H1 (cell line): Measurements from ENCODE around the gene MAGI2. TPM values are rescaled to one million over a fixed set of nuclear protein-coding genes. Genes with fewer than 3 reads are reported as not detected.

Source experiments
- CTCF ChIA-PET: fragments of 300-600 bp; sonication (Branson Sonifier 250); formaldehyde crosslinking; loops from one replicate; lab custom pipeline; 2021; ENCODE audit not compliant: partially characterized antibody; lab: Charles Lee
- POLR2A ChIA-PET: fragments of 300-600 bp; sonication (Branson Sonifier 250); formaldehyde crosslinking; loops from one replicate; lab custom pipeline; 2021; ENCODE audit warnings: inconsistent platforms; ENCODE audit not compliant: partially characterized antibody; lab: Charles Lee
- DNase-seq, 2 experiments: peaks; one replicate each; pipeline versions ENCODE4 v3.0.0 to v3.0.0-alpha.2; 2010 to 2022; ENCODE audit warnings: low spot score in 2 of 2, low read depth in 1 of 2, mixed read lengths in 1 of 2
- FAIRE-seq: peaks from 2 replicates; lab custom pipeline; 2011; peaks lifted over from hg19 to GRCh38; lab: Jason Lieb, UNC
- H2AFZ ChIP-seq: 2 replicates; pipeline ENCODE4 v1.8.1; 2012; ENCODE audit warnings: low read length, inconsistent platforms
- H2AK5ac ChIP-seq: 2 replicates; pipeline ENCODE4 v1.6.1; 2013; ENCODE audit warnings: low read depth, low read length
- H2BK120ac ChIP-seq: replicated peaks from 2 replicates; pipeline ENCODE3; 2013; ENCODE audit warnings: low read depth, low read length, inconsistent platforms
- H2BK12ac ChIP-seq: 2 replicates; pipeline ENCODE4 v1.6.1; 2013; ENCODE audit warnings: low read depth, low read length
- H2BK15ac ChIP-seq: 2 replicates; pipeline ENCODE4 v1.6.1; 2013; ENCODE audit warnings: low read length
- H2BK20ac ChIP-seq: 2 replicates; pipeline ENCODE4 v1.6.1; 2013; ENCODE audit warnings: low read length
- H2BK5ac ChIP-seq: 2 replicates; pipeline ENCODE4 v1.6.1; 2013; ENCODE audit warnings: low read depth, low read length
- H3K14ac ChIP-seq: 2 replicates; pipeline ENCODE4 v1.6.1; 2013; ENCODE audit warnings: inconsistent platforms; ENCODE audit not compliant: insufficient read length
- H3K18ac ChIP-seq: 2 replicates; pipeline ENCODE4 v1.6.1; 2013; ENCODE audit warnings: low read length; ENCODE audit errors: extremely low read depth
- H3K23ac ChIP-seq: 2 replicates; pipeline ENCODE4 v1.6.1; 2013; ENCODE audit warnings: inconsistent platforms; ENCODE audit not compliant: insufficient read length
- H3K23me2 ChIP-seq: 2 replicates; pipeline ENCODE4 v1.6.1; 2013; ENCODE audit warnings: low read depth, low read length
- H3K27ac ChIP-seq: 2 replicates; pipeline ENCODE4 v1.6.1; 2011; ENCODE audit warnings: low read depth, low read length, inconsistent platforms
- H3K27me3 ChIP-seq, 4 experiments: replicated peaks in 1 of 4; 1 replicate in 1 of 4; 2 replicates in 3 of 4; pipeline versions ENCODE4 v1.6.1 to v1.8.1; 2011 to 2013; ENCODE audit warnings: low read length in 3 of 4, mild to moderate bottlenecking in 3 of 4, inconsistent platforms in 2 of 4, mixed read lengths in 2 of 4, moderate library complexity in 1 of 4; ENCODE audit not compliant: control insufficient read depth in 3 of 4, insufficient read depth in 3 of 4; ENCODE audit errors: extremely low read depth in 1 of 4
- H3K36me3 ChIP-seq, 4 experiments: 2 replicates each; pipeline versions ENCODE4 v1.6.1 to v1.8.1; 2011 to 2013; ENCODE audit warnings: mild to moderate bottlenecking in 4 of 4, low read length in 3 of 4, moderate library complexity in 2 of 4, control low read depth in 1 of 4, inconsistent platforms in 1 of 4; ENCODE audit not compliant: insufficient read depth in 4 of 4, control insufficient read depth in 2 of 4
- H3K4ac ChIP-seq: replicated peaks from 2 replicates; pipeline ENCODE3; 2013; ENCODE audit warnings: low read length, low read depth, mixed read lengths, inconsistent platforms; ENCODE audit not compliant: insufficient read length
- H3K4me1 ChIP-seq, 4 experiments: replicated peaks in 1 of 4; 1 replicate in 1 of 4; 2 replicates in 3 of 4; pipeline versions ENCODE4 v1.6.1 to v1.8.1; 2011 to 2013; ENCODE audit warnings: low read length in 3 of 4, inconsistent platforms in 2 of 4, mixed read lengths in 1 of 4; ENCODE audit not compliant: insufficient read depth in 4 of 4, control insufficient read depth in 3 of 4
- H3K4me2 ChIP-seq, 2 experiments: 2 replicates each; pipeline versions ENCODE4 v1.6.1 to v1.8.1; 2011 to 2013; ENCODE audit warnings: low read depth in 2 of 2, low read length in 2 of 2, control low read depth in 1 of 2, inconsistent platforms in 1 of 2, mild to moderate bottlenecking in 1 of 2; ENCODE audit not compliant: insufficient read depth in 1 of 2
- H3K4me3 ChIP-seq, 4 experiments: fragments of 200-600, 300-600 bp in 1 of 4; sonication (generic), shearing (Covaris generic), sonication (Bioruptor Twin) in 1 of 4; 2 replicates each; pipeline versions ENCODE4 v1.5.1 to v1.8.1; 2011 to 2016; ENCODE audit warnings: low read length in 4 of 4, low read depth in 3 of 4, control low read depth in 2 of 4, inconsistent platforms in 2 of 4, mild to moderate bottlenecking in 2 of 4, mixed read lengths in 1 of 4, moderate library complexity in 1 of 4; ENCODE audit not compliant: insufficient read depth in 2 of 4; ENCODE audit errors: extremely low read depth in 1 of 4
- H3K56ac ChIP-seq: replicated peaks from 2 replicates; pipeline ENCODE3; 2013; ENCODE audit warnings: low read depth, mild to moderate bottlenecking, mixed read lengths, low read length, inconsistent platforms; ENCODE audit not compliant: insufficient read length
- H3K79me1 ChIP-seq: 2 replicates; pipeline ENCODE4 v1.6.1; 2013; ENCODE audit warnings: low read depth, low read length, control low read depth
- H3K79me2 ChIP-seq, 2 experiments: 2 replicates each; pipeline versions ENCODE4 v1.6.1 to v1.8.1; 2012 to 2013; ENCODE audit warnings: low read length in 2 of 2, mild to moderate bottlenecking in 2 of 2, inconsistent platforms in 1 of 2; ENCODE audit not compliant: insufficient read depth in 2 of 2, control insufficient read depth in 1 of 2
- H3K9ac ChIP-seq, 4 experiments: replicated peaks in 1 of 4; 1 replicate in 1 of 4; 2 replicates in 3 of 4; pipeline versions ENCODE4 v1.6.1 to v1.8.1; 2011 to 2013; ENCODE audit warnings: low read depth in 3 of 4, low read length in 3 of 4, control low read depth in 2 of 4, mild to moderate bottlenecking in 2 of 4, moderate library complexity in 2 of 4, inconsistent platforms in 1 of 4; ENCODE audit errors: extremely low read depth in 1 of 4
- H3K9me3 ChIP-seq, 2 experiments: 2 replicates each; pipeline versions ENCODE4 v1.6.1 to v1.8.1; 2012 to 2013; ENCODE audit warnings: mild to moderate bottlenecking in 2 of 2, moderate library complexity in 2 of 2, control low read depth in 1 of 2, inconsistent platforms in 1 of 2, low read depth in 1 of 2, low read length in 1 of 2, mixed read lengths in 1 of 2; ENCODE audit not compliant: insufficient read depth in 2 of 2
- H4K20me1 ChIP-seq, 2 experiments: replicated peaks in 1 of 2; 2 replicates each; pipeline versions ENCODE3 to v1.8.1; 2011 to 2013; ENCODE audit warnings: inconsistent platforms in 2 of 2, low read length in 2 of 2, mild to moderate bottlenecking in 1 of 2; ENCODE audit not compliant: insufficient read depth in 2 of 2, control insufficient read depth in 1 of 2
- H4K5ac ChIP-seq: 2 replicates; pipeline ENCODE4 v1.6.1; 2013; ENCODE audit warnings: low read length, low read depth, mixed read lengths, inconsistent platforms; ENCODE audit not compliant: insufficient read length
- H4K8ac ChIP-seq: 2 replicates; pipeline ENCODE4 v1.8.0; 2013; ENCODE audit warnings: mild to moderate bottlenecking, moderate library complexity, low read length, inconsistent platforms; ENCODE audit not compliant: insufficient read depth; ENCODE audit errors: extremely low read depth
- H4K91ac ChIP-seq: replicated peaks from 2 replicates; pipeline ENCODE3; 2013; ENCODE audit warnings: low read length, mixed read lengths, inconsistent platforms; ENCODE audit not compliant: insufficient read length
- ASH2L ChIP-seq: fragments of 200-600, 300-600 bp; sonication (generic); IDR thresholded peaks from one replicate; pipeline ENCODE4 v1.7.1; 2017; ENCODE audit warnings: low read length
- BCL11A ChIP-seq, 2 experiments: IDR thresholded peaks; one replicate each; pipeline ENCODE4 v1.6.1; 2011; ENCODE audit warnings: low read depth in 2 of 2, low read length in 2 of 2, mild to moderate bottlenecking in 2 of 2
- CHD2 ChIP-seq: IDR thresholded peaks from 2 replicates; pipeline ENCODE4 v1.6.1; 2012; ENCODE audit warnings: low read length, improper control_type of control experiment
- FOSL1 ChIP-seq: IDR thresholded peaks from 2 replicates; pipeline ENCODE4 v1.6.1; 2011; ENCODE audit warnings: mild to moderate bottlenecking, low read depth, low read length, moderate library complexity; ENCODE audit not compliant: insufficient read depth
- HDAC2 ChIP-seq, 2 experiments: fragments of 300-600 bp in 1 of 2; sonication (generic) in 1 of 2; IDR thresholded peaks; 2 replicates each; pipeline ENCODE4 v1.6.1; 2011 to 2012; ENCODE audit warnings: low read depth in 2 of 2, low read length in 2 of 2, mild to moderate bottlenecking in 2 of 2, moderate library complexity in 2 of 2, borderline replicate concordance in 1 of 2, inconsistent platforms in 1 of 2
- HDAC6 ChIP-seq: IDR thresholded peaks from one replicate; pipeline ENCODE4 v1.7.1; 2012; ENCODE audit warnings: low read depth, mild to moderate bottlenecking, inconsistent platforms, low read length, moderate library complexity
- JUND ChIP-seq: IDR thresholded peaks from 2 replicates; pipeline ENCODE4 v1.6.1; 2011; ENCODE audit warnings: mild to moderate bottlenecking, improper control_type of control experiment, low read length
- KDM1A ChIP-seq: fragments of 200-600, 300-600 bp; sonication (generic); IDR thresholded peaks from 2 replicates; pipeline ENCODE4 v1.7.1; 2016; ENCODE audit warnings: mild to moderate bottlenecking, low read length, borderline replicate concordance
- KDM4A ChIP-seq: IDR thresholded peaks from one replicate; pipeline ENCODE4 v1.7.1; 2012; ENCODE audit warnings: low read depth, mild to moderate bottlenecking, moderate library complexity, low read length, inconsistent platforms; ENCODE audit not compliant: severe bottlenecking
- PHF8 ChIP-seq: fragments of 200-600 bp; sonication (generic); conservative IDR thresholded peaks from 2 replicates; pipeline ENCODE4 v1.7.1; 2012; ENCODE audit warnings: low read depth, mild to moderate bottlenecking, inconsistent platforms, low read length, moderate library complexity
- SUZ12 ChIP-seq: fragments of 200-600 bp; sonication (generic); IDR thresholded peaks from 2 replicates; pipeline ENCODE4 v1.6.1; 2012; ENCODE audit warnings: mild to moderate bottlenecking, inconsistent platforms, low read length, moderate library complexity, mixed read lengths
- TAF1 ChIP-seq: IDR thresholded peaks from 2 replicates; pipeline ENCODE4 v1.6.1; 2011; ENCODE audit warnings: mild to moderate bottlenecking, low read depth, low read length
- WGBS, 2 experiments: shearing (Covaris generic) in 1 of 2; methylation state at CpG; one replicate each; pipeline versions ENCODE4 v1.1.6 to v1.1.7; 2013 to 2015; ENCODE audit warnings: low lambda C conversion rate in 2 of 2, mixed read lengths in 2 of 2, inconsistent platforms in 1 of 2, low coverage in 1 of 2, missing lambda C conversion rate in 1 of 2; ENCODE audit not compliant: insufficient replicate concordance in 2 of 2, insufficient coverage in 1 of 2, insufficient read length in 1 of 2; ENCODE audit errors: extremely low coverage in 1 of 2, missing lambda C conversion rate in 1 of 2; 5-methylcytosine and 5-hydroxymethylcytosine counted together
- polyA plus RNA-seq, 7 experiments: library from polyadenylated mRNA; depleted of rRNA in 3 of 7; stranded (reverse) in 5 of 7; unstranded in 2 of 7; fragments of >200 nt in 5 of 7; fragments of 200-250 nt in 2 of 7; gene quantifications; 1 replicate in 5 of 7; 2 replicates in 1 of 7; 4 replicates in 1 of 7; pipeline versions ENCODE4 v1.2.1 to v1.2.3, GENCODE V29; 2011 to 2013; ENCODE audit warnings: missing spikeins in 2 of 7, mixed read lengths in 2 of 7
- total RNA-seq: library from RNA; stranded (reverse); fragmentation: NEBNext Ultra II Directional; extraction: Animal tissue kit (Norgen Biotek cat#: 25700); gene quantifications from 2 replicates; pipeline ENCODE4 v1.2.1, GENCODE V29; 2021

The MAGI2 gene
- total and polyA plus RNA-seq, 2 of the 8 experiments (the other 6 are each of a cell fraction or from before 2014, with no cell fraction given): 6.0 to 27.3 TPM

- H4K91ac ChIP-seq: no peak overlapping the region
- H3K18ac ChIP-seq: no peak overlapping the region
- H3K14ac ChIP-seq: no peak overlapping the region
- WGBS, 2 experiments: 90% methylated on average over 2 of the region's 2 CpGs; no CpG with 5 or more reads in 1 of the 2 experiments
- no peak overlapping the region for H2BK12ac ChIP-seq
- H3K27me3 ChIP-seq: no peaks in the 10 kb centered on the region
- H3K4me3 ChIP-seq: no peak overlapping the region
- no peak overlapping the region for H4K8ac ChIP-seq
- H3K79me1 ChIP-seq: no peaks in the 10 kb centered on the region
- no peak overlapping the region for H3K56ac ChIP-seq
- no peak overlapping the region for H3K27ac ChIP-seq
- H2BK5ac ChIP-seq: no peak overlapping the region
- no peaks in the 10 kb centered on the region for H3K23me2 ChIP-seq
- CTCF ChIA-PET: interaction anchor here (1.1 to 1.5 kb wide), 3 partner anchors 13 to 56 kb away, joined by 3 read pairs; no protein-coding TSS in a partner anchor
- H3K4ac ChIP-seq: no peak overlapping the region
- H2BK120ac ChIP-seq: no peak overlapping the region
- DNase-seq: no peak
- no peak overlapping the region for H3K9ac ChIP-seq
- H3K9me3 ChIP-seq: no peaks in the 10 kb centered on the region
- peaks cover 8 to 33% (median 18%) of the 10 kb centered on the region in 4 experiments; a peak in 6 of 7 replicates for H3K4me1 ChIP-seq
- H2AK5ac ChIP-seq: no peak overlapping the region
- H3K23ac ChIP-seq: no peak overlapping the region
- H3K79me2 ChIP-seq: no peaks in the 10 kb centered on the region
- H4K20me1 ChIP-seq: no peaks in the 10 kb centered on the region
- H3K4me2 ChIP-seq: no peak overlapping the region
- no peak overlapping the region for H4K5ac ChIP-seq
- FAIRE-seq: no peak
- H2BK20ac ChIP-seq: no peak overlapping the region
- TF ChIP-seq KDM4A: no peak
- TF ChIP-seq SUZ12: no peak
- no peak for TF ChIP-seq CHD2
- TF ChIP-seq HDAC6: no peak
- TF ChIP-seq ASH2L: no peak
- TF ChIP-seq FOSL1: no peak
- TF ChIP-seq HDAC2 (IDR thresholded peaks at IDR 0.05; ENCODE audit: borderline replicate concordance in 1 of 2, low read depth in 2 of 2, low read length in 2 of 2): no peak
- TF ChIP-seq PHF8: no peak
- no peak for TF ChIP-seq JUND
- TF ChIP-seq BCL11A (IDR thresholded peaks at IDR 0.05; ENCODE audit: low read depth in 2 of 2, low read length in 2 of 2): no peak
- no peak for TF ChIP-seq KDM1A
- no peak for TF ChIP-seq TAF1
- POLR2A ChIA-PET: no interaction called here
- no peaks in the 10 kb centered on the region; a peak in 1 of 8 replicates for H3K36me3 ChIP-seq
- no peak overlapping the region for H2AFZ ChIP-seq
- no peak overlapping the region for H2BK15ac ChIP-seq
These were observed 1283.5 kb downstream of the MAGI2 start for GRCh38 chr7:78169992-78170391.
